ENCODE results near the gene MFSD2A.

GRCh38 chr1:40011198-40011597, 56.3 kb downstream of the MFSD2A start:
- TF ChIP-seq SMC3 (IDR thresholded peaks at IDR 0.05; ENCODE audit: low read depth, low read length) (no peak), REST (IDR thresholded peaks at IDR 0.05; ENCODE audit: low read depth, low read length) (no peak), CTCF (IDR thresholded peaks at IDR 0.05) (no peak), FOXJ3 (CRISPR knock-in tag; IDR thresholded peaks at IDR 0.05) (no peak), FOSL2 (IDR thresholded peaks at IDR 0.05; ENCODE audit: borderline replicate concordance, low read depth) (no peak), POLR2AphosphoS5 (IDR thresholded peaks at IDR 0.05; ENCODE audit: low read depth, low read length) (no peak), JUND (IDR thresholded peaks at IDR 0.05) (no peak), USF1 (IDR thresholded peaks at IDR 0.05; ENCODE audit: borderline replicate concordance, low read depth) (no peak)

Data from SK-N-SH (cell line).